Natural killer cell (primary cell): ENCODE data around the gene NKD1. TPM values are rescaled to one million over a fixed set of nuclear protein-coding genes. Genes with fewer than 3 reads are reported as not detected.

ENCODE experiments used
- ATAC-seq, 3 donors: fragments of 150-1000 bp in 2 of 3; fragments of 200-7000 bp in 1 of 3; cut with Tn5 transposase; 1 replicate in 1 of 3; 2 replicates in 2 of 3; pipeline ENCODE4 v1.10.0; 2021; ENCODE audit warnings: mild to moderate bottlenecking in 2 of 3, moderate library complexity in 2 of 3
- DNase-seq, 2 donors: peaks; one replicate each; pipeline versions ENCODE4 v3.0.0 to v3.0.0-alpha.2; 2013 to 2021; ENCODE audit warnings: mixed read lengths in 1 of 2
- H3K27ac ChIP-seq: one replicate; pipeline ENCODE4 v1.5.1; 2013; ENCODE audit warnings: mild to moderate bottlenecking, low read length
- H3K27me3 ChIP-seq: one replicate; pipeline ENCODE4 v1.6.1; 2013; ENCODE audit warnings: low read length; ENCODE audit not compliant: control insufficient read depth, insufficient read depth
- H3K36me3 ChIP-seq: one replicate; pipeline ENCODE4 v1.6.1; 2013; ENCODE audit warnings: low read length; ENCODE audit not compliant: control insufficient read depth, insufficient read depth
- H3K4me1 ChIP-seq: one replicate; pipeline ENCODE4 v1.6.1; 2013; ENCODE audit warnings: low read length; ENCODE audit not compliant: control insufficient read depth, insufficient read depth
- H3K4me3 ChIP-seq: one replicate; pipeline ENCODE4 v1.5.1; 2013; ENCODE audit warnings: low read length
- H3K9me3 ChIP-seq: one replicate; pipeline ENCODE4 v1.6.1; 2013; ENCODE audit warnings: low read length; ENCODE audit not compliant: control insufficient read depth, insufficient read depth
- H3K27ac Mint-ChIP-seq, 2 donors: one replicate each; pipeline ENCODE4 v1.8.0; 2022; ENCODE audit warnings: mild to moderate bottlenecking in 2 of 2, mixed read lengths in 2 of 2, moderate library complexity in 1 of 2
- H3K27me3 Mint-ChIP-seq, 2 donors: one replicate each; pipeline ENCODE4 v1.8.0; 2022; ENCODE audit warnings: low read depth in 2 of 2, mixed read lengths in 2 of 2
- H3K36me3 Mint-ChIP-seq: one replicate; pipeline ENCODE4 v1.8.0; 2022; ENCODE audit warnings: mixed read lengths
- H3K4me1 Mint-ChIP-seq, 2 donors: one replicate each; pipeline ENCODE4 v1.8.0; 2022; ENCODE audit warnings: mixed read lengths in 2 of 2
- H3K4me3 Mint-ChIP-seq: one replicate; pipeline ENCODE4 v1.8.0; 2022; ENCODE audit warnings: mild to moderate bottlenecking, moderate library complexity, mixed read lengths
- H3K9me3 Mint-ChIP-seq, 2 donors: one replicate each; pipeline ENCODE4 v1.8.0; 2022; ENCODE audit warnings: mixed read lengths in 2 of 2
- WGBS: methylation state at CpG from one replicate; pipeline ENCODE4 v1.1.7; 2013; ENCODE audit warnings: missing lambda C conversion rate; ENCODE audit not compliant: insufficient coverage; 5-methylcytosine and 5-hydroxymethylcytosine counted together
- intact Hi-C: fragments of 100-400 bp; cut with micrococcal nuclease; formaldehyde crosslinking; loops from one replicate; pipeline ENCODE4 v1.14.2; 2022
- total RNA-seq, 4 donors: library from RNA; stranded (reverse); fragments of 120-200 nt in 1 of 4; gene quantifications; one replicate each; pipeline versions ENCODE4 v1.2.3 to v1.2.4, GENCODE V29; 2013 to 2022
- TF ChIP-seq, protein P1 (sequence below): fragments of 200-600 bp; IDR thresholded peaks from one replicate; pipeline ENCODE4 v1.8.0; 2022; ENCODE audit warnings: antibody characterized with exemption

NKD1 gene
- total RNA-seq, 3 donors from 2014 or later (not counting 1 experiment from before 2014, with no cell fraction given) = 0.75 to 1.5 (median 1.0) TPM

GRCh38 chr16:50526796-50527195, 21.4 kb upstream of the NKD1 start:
- Histone ChIP-seq H3K36me3 (no peaks in the 10 kb centered on the region), H3K4me3 (no peak overlapping the region), H3K27ac (no peak overlapping the region), H3K4me1 (no peaks in the 10 kb centered on the region), H3K27me3 (no peaks in the 10 kb centered on the region), H3K9me3 (peaks cover 4% of the 10 kb centered on the region)
- H3K4me1 Mint-ChIP-seq = no peaks in the 10 kb centered on the region
- intact Hi-C loops = no loop called here
- no peaks in the 10 kb centered on the region for H3K9me3 Mint-ChIP-seq
- TF ChIP-seq, protein P1, sequence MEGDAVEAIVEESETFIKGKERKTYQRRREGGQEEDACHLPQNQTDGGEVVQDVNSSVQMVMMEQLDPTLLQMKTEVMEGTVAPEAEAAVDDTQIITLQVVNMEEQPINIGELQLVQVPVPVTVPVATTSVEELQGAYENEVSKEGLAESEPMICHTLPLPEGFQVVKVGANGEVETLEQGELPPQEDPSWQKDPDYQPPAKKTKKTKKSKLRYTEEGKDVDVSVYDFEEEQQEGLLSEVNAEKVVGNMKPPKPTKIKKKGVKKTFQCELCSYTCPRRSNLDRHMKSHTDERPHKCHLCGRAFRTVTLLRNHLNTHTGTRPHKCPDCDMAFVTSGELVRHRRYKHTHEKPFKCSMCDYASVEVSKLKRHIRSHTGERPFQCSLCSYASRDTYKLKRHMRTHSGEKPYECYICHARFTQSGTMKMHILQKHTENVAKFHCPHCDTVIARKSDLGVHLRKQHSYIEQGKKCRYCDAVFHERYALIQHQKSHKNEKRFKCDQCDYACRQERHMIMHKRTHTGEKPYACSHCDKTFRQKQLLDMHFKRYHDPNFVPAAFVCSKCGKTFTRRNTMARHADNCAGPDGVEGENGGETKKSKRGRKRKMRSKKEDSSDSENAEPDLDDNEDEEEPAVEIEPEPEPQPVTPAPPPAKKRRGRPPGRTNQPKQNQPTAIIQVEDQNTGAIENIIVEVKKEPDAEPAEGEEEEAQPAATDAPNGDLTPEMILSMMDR = no peak
- no peak overlapping the region for H3K4me3 Mint-ChIP-seq
- no peak for ATAC-seq
- no peak overlapping the region for H3K27ac Mint-ChIP-seq
- 89% methylated on average over 6 of the region's 6 CpGs for WGBS
- H3K36me3 Mint-ChIP-seq = no peaks in the 10 kb centered on the region
- peaks cover 27 to 75% of the 10 kb centered on the region in 2 donors for H3K27me3 Mint-ChIP-seq
- no peak for DNase-seq

GRCh38 chr16:50528820-50529219, 19.4 kb upstream of the NKD1 start:
- Histone ChIP-seq H3K4me1 (no peaks in the 10 kb centered on the region), H3K27me3 (no peaks in the 10 kb centered on the region), H3K36me3 (no peaks in the 10 kb centered on the region), H3K27ac (no peak overlapping the region), H3K9me3 (peaks cover 4% of the 10 kb centered on the region), H3K4me3 (no peak overlapping the region)
- DNase-seq (no peak), ATAC-seq (no peak)
- Mint-ChIP-seq H3K27ac (no peak overlapping the region), H3K9me3 (no peaks in the 10 kb centered on the region), H3K27me3 (peaks cover 22 to 67% of the 10 kb centered on the region in 2 donors), H3K4me3 (no peak overlapping the region), H3K36me3 (no peaks in the 10 kb centered on the region), H3K4me1 (no peaks in the 10 kb centered on the region)
- intact Hi-C loops = no loop called here
- WGBS = 70% methylated on average over 1 of the region's 1 CpG
- TF ChIP-seq, protein P1 = no peak

GRCh38 chr16:50529334-50529733, 18.9 kb upstream of the NKD1 start:
- Mint-ChIP-seq H3K4me3 (no peak overlapping the region), H3K4me1 (no peaks in the 10 kb centered on the region), H3K36me3 (no peaks in the 10 kb centered on the region), H3K9me3 (no peaks in the 10 kb centered on the region), H3K27ac (no peak overlapping the region), H3K27me3 (peaks cover 22 to 70% of the 10 kb centered on the region in 2 donors)
- ATAC-seq = no peak
- no peak for DNase-seq
- no peaks in the 10 kb centered on the region for H3K27me3 ChIP-seq
- intact Hi-C loops = no loop called here
- H3K4me3 ChIP-seq = no peak overlapping the region
- peaks cover 4% of the 10 kb centered on the region for H3K9me3 ChIP-seq
- TF ChIP-seq, protein P1 = no peak
- H3K36me3 ChIP-seq = no peaks in the 10 kb centered on the region
- no peaks in the 10 kb centered on the region for H3K4me1 ChIP-seq
- H3K27ac ChIP-seq = no peak overlapping the region
